WI38 (cell line): ENCODE measurements around the gene C3orf18.
A peak's percentile ranks its signal among the peaks of the same experiment; 100 is the strongest.

Experiments
- H3K4me3 ChIP-seq: 2 replicates; pipeline ENCODE4 v1.5.1; 2011; ENCODE audit warnings: low read depth, mild to moderate bottlenecking, control low read depth, low read length
- TF ChIP-seq, protein P1 (sequence below): IDR thresholded peaks from 2 replicates; pipeline ENCODE4 v1.5.1; 2012; ENCODE audit warnings: low read depth, mild to moderate bottlenecking, control low read depth, low read length

The C3orf18 gene

DNA sequence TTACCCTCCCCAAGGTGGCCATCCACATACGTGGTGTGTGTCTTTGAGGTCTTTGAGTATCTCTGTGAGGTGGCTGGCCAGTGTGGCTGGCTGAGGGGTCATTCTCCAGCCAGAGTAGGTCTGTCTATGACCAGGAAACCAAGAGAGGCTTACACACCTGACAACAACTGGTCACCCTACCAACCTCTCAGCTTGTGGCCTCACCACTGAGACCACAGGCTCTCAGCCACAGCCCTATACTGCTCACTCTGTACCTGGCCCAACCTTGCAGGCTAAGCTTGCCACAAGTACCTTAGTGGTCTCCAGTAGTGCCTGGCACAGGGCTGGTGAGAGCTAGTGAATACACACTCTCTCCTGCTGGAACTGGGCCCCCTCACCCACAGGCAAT, 6.9 kb upstream of the C3orf18 start:
- no peak overlapping the region for H3K4me3 ChIP-seq
- TF ChIP-seq, protein P1, sequence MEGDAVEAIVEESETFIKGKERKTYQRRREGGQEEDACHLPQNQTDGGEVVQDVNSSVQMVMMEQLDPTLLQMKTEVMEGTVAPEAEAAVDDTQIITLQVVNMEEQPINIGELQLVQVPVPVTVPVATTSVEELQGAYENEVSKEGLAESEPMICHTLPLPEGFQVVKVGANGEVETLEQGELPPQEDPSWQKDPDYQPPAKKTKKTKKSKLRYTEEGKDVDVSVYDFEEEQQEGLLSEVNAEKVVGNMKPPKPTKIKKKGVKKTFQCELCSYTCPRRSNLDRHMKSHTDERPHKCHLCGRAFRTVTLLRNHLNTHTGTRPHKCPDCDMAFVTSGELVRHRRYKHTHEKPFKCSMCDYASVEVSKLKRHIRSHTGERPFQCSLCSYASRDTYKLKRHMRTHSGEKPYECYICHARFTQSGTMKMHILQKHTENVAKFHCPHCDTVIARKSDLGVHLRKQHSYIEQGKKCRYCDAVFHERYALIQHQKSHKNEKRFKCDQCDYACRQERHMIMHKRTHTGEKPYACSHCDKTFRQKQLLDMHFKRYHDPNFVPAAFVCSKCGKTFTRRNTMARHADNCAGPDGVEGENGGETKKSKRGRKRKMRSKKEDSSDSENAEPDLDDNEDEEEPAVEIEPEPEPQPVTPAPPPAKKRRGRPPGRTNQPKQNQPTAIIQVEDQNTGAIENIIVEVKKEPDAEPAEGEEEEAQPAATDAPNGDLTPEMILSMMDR = no peak

DNA sequence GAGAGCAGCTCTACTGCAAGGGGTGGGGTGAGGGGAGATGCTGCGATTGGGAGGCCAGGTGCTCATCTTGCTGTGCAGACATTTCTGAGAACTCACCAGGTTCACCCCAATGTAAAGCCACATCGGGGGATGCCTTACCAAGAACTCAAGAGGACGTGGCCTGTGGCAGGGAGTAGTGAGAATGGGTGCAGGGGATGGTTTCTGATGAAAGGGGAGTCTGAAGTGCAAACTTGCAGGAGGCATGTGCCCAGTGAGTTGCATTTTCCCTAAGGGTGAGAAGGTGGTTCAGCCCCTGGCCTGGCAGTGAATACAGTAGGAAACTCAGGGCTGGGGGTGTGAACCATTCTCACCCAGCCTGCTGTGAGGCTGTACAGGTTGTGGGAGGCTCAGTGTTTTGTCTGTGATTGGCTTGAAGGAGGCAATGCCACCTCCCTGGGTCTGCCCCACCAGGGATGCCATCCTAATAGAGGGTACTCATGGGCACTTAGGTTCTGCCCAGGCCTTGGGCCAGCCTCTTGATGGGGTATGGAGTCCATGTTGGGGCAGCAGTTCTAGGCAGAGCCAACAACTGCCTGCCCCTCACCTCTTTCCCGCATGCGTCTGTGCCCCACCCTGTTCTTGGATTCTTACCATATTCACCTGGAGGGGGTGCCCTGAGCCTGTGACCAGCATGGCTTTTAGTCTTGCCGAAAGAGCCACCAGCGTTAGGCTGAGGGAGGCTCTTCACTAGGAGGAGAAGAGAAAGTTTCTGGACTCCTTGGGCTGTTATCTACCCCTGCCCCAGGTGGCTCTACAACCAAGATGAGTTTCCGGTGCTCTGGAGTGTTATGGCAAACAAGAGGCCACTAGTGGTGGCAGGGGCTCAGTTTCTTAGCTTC, 6.3 kb upstream of the C3orf18 start:
- TF ChIP-seq, protein P1 = no peak
- no peak overlapping the region for H3K4me3 ChIP-seq

DNA sequence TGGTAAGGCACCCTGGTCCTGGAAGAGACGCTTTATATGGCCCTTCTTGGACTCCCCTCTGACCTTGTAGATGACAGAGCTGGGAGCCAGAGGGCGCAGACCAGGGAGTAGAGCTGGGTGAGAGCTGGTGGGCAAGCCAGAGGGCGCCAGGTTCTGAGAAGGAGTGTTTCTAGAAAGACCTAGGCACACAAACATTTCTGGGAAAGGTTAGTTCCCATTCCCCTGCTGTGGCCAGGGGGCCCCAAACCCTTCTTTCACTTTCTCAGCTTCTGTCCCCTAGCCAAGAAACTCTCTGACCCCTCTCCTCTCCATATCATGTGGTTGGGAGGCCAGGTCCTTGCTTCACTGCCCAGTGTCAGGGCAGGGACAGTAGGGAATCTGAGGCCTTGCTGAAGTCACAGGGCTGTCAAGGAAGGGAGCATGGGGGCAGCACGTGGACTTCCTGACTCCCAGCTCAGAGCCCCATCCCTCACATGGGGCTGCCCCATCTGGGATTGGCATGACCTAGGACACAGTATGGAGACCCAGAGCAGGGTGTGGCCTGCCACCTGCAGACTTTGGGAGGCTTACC, 5.3 kb upstream of the C3orf18 start:
- TF ChIP-seq, protein P1 = no peak
- H3K4me3 ChIP-seq = no peak overlapping the region

DNA sequence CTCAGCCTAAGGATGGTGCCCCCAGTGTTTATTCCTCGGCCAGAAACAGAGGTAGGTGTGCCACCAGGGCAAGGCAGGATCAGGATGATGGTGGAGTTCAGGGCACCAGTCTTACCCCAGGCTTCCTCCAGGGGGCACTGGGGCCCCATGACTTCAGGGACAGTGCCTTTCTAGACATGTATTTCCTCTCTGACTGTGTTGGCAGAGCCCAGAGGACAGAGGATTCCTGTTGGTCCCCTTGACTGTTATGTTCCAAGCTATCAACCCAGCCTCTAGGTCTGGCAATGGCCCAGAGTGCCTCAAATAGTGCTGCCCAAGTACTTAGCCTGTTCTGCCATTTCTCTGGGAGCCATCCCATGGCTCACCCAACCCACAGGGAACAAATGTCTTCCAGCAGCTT, 4.6 kb upstream of the C3orf18 start:
- TF ChIP-seq, protein P1 = peak; percentile 91
- no peak overlapping the region for H3K4me3 ChIP-seq

DNA sequence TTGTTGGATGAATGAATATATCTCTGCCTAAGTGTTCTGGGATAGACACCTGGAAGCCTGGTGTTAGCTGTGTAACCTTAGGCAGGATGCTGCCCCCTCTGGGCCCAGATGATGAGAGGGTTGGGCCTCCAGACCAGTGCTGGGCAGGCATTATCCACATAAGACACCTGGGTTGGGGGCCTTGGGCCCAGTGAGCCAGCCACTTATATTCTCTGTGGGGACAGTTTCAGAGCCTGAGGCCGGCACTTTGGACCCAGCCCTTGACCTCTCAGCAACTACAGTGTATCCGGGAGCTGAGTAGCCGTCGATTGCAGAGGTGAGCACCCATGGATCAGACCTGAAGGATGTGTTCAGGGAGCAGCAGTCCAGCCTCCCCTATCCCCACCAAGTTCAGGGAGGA, 3.9 kb upstream of the C3orf18 start:
- H3K4me3 ChIP-seq = no peak overlapping the region

DNA sequence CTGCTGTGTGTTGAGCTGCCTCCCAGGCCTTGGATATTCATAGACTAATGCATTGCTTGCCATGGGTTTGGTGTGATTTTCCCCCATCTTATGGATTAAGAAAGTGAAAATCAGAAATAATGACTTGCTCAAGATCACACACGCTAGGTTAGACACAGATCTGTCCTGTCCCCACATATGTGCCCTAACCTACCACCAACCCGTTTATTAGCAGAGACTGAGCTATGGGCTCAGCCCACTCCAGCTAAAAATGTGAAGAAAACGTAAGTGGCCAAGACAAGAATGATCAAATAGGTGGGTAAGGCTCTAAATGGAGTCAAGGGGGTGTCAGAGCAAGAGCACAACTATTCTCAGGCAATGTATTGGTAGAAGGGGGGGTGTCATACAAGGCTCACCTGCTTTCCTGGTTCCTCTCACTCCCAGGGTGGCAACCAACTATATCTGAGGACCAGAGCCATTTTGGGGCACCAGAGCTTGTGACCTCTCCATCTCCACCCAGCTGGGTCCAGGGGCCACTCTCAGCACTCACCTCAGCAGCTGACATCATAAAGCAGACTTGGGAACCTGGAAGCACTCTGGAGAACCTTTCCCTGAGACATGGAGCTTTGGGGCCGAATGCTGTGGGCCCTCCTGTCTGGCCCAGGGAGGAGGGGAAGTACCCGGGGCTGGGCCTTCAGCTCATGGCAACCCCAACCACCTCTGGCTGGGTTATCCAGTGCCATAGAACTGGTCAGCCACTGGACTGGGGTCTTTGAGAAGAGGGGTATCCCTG, 3.1 kb upstream of the C3orf18 start:
- H3K4me3 ChIP-seq = peak overlapping the region; percentile 98
- TF ChIP-seq, protein P1 = no peak

More for the DNA sequence above, 3.9 kb upstream of the C3orf18 start:
- TF ChIP-seq, protein P1 = no peak
